Measurements from ENCODE around the gene SEC23B. TPM values are rescaled to one million over a fixed set of nuclear protein-coding genes. Genes with fewer than 3 reads are reported as not detected.

The SEC23B gene
- total RNA-seq, 2 donors from 2014 or later = 22.2 to 32.9 TPM

DNA sequence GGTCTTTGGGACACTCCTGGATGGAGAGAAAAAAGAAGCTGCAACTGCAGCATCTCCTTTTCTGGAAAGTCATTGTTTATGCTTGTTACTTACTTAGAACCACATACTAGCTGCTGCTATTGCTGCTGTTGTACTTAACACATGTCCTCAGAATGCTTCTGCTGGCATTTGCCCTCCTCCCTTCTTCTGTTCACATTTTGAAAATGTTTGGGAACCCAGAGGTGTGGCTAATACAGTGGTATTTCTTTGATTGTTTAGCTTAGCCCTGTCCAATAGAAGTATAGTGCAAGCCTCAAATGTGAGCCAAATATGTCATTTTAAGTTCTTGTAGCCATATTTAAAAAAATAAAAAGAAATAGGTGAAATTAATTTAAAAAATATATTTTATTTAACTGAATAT is 88.5 kb downstream of the SEC23B start:
- no peak overlapping the region for H3K27ac ChIP-seq
- H3K9me3 ChIP-seq = no peaks in the 10 kb centered on the region
- ATAC-seq (ENCODE audit: insufficient number of reproducible peaks, low FRiP score, low read depth) = no peak
- H3K4me3 ChIP-seq = no peak overlapping the region
- no peaks in the 10 kb centered on the region for H3K4me1 ChIP-seq (ENCODE audit: control insufficient read depth in 1 of 2, low read depth in 2 of 2)
- TF ChIP-seq, protein P1, sequence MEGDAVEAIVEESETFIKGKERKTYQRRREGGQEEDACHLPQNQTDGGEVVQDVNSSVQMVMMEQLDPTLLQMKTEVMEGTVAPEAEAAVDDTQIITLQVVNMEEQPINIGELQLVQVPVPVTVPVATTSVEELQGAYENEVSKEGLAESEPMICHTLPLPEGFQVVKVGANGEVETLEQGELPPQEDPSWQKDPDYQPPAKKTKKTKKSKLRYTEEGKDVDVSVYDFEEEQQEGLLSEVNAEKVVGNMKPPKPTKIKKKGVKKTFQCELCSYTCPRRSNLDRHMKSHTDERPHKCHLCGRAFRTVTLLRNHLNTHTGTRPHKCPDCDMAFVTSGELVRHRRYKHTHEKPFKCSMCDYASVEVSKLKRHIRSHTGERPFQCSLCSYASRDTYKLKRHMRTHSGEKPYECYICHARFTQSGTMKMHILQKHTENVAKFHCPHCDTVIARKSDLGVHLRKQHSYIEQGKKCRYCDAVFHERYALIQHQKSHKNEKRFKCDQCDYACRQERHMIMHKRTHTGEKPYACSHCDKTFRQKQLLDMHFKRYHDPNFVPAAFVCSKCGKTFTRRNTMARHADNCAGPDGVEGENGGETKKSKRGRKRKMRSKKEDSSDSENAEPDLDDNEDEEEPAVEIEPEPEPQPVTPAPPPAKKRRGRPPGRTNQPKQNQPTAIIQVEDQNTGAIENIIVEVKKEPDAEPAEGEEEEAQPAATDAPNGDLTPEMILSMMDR (IDR thresholded peaks at IDR 0.05) = no peak
- H3K27me3 ChIP-seq (replicated peaks; ENCODE audit: insufficient read depth) = no peaks in the 10 kb centered on the region
- no peak for DNase-seq (ENCODE audit: low spot score)
- peaks cover 18% of the 10 kb centered on the region for H3K36me3 ChIP-seq

DNA sequence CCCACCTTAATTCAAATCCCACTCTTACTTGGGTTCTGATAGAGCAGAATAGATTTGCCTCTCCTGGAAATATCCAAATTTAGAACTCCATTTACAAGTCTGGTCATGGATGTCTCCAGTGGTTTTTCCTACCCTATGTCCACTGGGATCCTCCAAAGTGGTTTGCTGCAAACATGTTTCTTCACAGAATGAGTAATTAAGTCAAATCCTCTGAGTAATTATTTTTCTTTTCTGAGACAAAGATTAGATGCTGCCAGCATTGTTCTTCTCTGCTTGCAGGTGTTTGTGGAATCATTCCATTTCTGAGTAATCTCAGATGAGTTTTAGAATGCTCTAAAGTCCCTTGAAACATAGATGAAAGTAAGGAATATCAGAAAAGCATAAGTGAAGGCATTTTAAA is 102.0 kb downstream of the SEC23B start:
- H3K27me3 ChIP-seq (replicated peaks; ENCODE audit: insufficient read depth) = no peaks in the 10 kb centered on the region

More for the DNA sequence above, 102.0 kb downstream of the SEC23B start:
- DNase-seq (ENCODE audit: low spot score) (no peak), ATAC-seq (ENCODE audit: insufficient number of reproducible peaks, low FRiP score, low read depth) (no peak)
- Histone ChIP-seq H3K4me1 (ENCODE audit: control insufficient read depth in 1 of 2, low read depth in 2 of 2) (peaks cover 0 to 5% of the 10 kb centered on the region in 2 donors), H3K36me3 (peaks cover 8% of the 10 kb centered on the region), H3K4me3 (no peak overlapping the region), H3K27ac (no peak overlapping the region), H3K9me3 (no peaks in the 10 kb centered on the region)
- TF ChIP-seq, protein P1 (IDR thresholded peaks at IDR 0.05) = no peak

Other genes starting within 250 kb of the SEC23B start
- gene ZNF133, start 219.4 kb upstream of the SEC23B start, total RNA-seq = 10 to 100 TPM in 1 of 2 donors, 1 to 10 TPM in 1; 9.1 to 13.7 TPM
- gene DZANK1, start 40.9 kb upstream of the SEC23B start, total RNA-seq = 1 to 10 TPM; 3.2 to 3.7 TPM
- gene POLR3F, start 40.5 kb upstream of the SEC23B start, total RNA-seq = 10 to 100 TPM in 1 of 2 donors, 1 to 10 TPM in 1; 9.1 to 17.1 TPM
- 10 to 100 TPM; 12.2 to 18.3 TPM for gene RBBP9, start 10.7 kb upstream of the SEC23B start, total RNA-seq
- gene SMIM26, start 59.5 kb downstream of the SEC23B start, total RNA-seq = 100 to 1,000 TPM in 1 of 2 donors, 10 to 100 TPM in 1; 47.5 to 113 TPM
- 10 to 100 TPM; 29.6 to 36.9 TPM for gene DTD1, start 80.1 kb downstream of the SEC23B start, total RNA-seq

Data from thoracic aorta (tissue), 2 donors.